ENCODE results near the gene ZNF574.
A peak's percentile ranks its signal among the peaks of the same experiment; 100 is the strongest.

GRCh38 chr19:42108527-42109389 lies 32.8 kb downstream of the ZNF574 start:
- TF ChIP-seq EZH2 (IDR thresholded peaks at IDR 0.05; ENCODE audit: low read length) (no peak), CTCF (optimal IDR thresholded peaks at IDR 0.05 in 1 of 3, IDR thresholded peaks at IDR 0.05 in 1 of 3, conservative IDR thresholded peaks at IDR 0.05 in 1 of 3; ENCODE audit: extremely low read depth in 1 of 3, insufficient read depth in 2 of 3, low read length in 3 of 3) (peak; percentile 100)

All from keratinocyte (primary cell).